ENCODE data around the gene PNPLA5. TPM values are rescaled to one million over a fixed set of nuclear protein-coding genes. Genes with fewer than 3 reads are reported as not detected.

PNPLA5 gene
- total and polyA plus RNA-seq, 11 donors: not detected

DNA sequence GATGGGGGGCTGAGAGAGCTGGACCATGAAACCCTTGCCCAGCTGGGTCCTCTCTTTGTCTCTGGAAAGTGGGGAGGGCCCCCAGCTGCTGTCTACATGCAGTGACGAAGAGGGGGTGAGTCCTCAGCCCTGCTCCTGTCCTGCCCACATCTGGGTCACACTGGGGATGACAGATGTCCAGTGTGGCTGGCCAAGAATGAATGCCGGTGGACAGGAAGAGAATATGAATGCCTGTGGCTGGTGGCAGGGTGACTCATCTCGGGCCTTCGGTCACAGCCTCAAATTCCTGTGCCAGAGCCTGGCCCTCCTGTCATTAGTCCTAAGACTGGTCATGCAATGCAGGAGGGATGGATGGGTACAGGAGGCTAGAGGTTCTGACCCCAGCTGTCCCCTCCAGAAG, 29.6 kb upstream of the PNPLA5 start:
- Histone ChIP-seq H3K36me3 (no peaks in the 10 kb centered on the region), H3K4me3 (no peak overlapping the region), H3K27me3 (peaks cover 0 to 33% (median 8%) of the 10 kb centered on the region in 9 donors), H3K9me3 (no peaks in the 10 kb centered on the region), H3K4me1 (peaks cover 0 to 14% (median 8%) of the 10 kb centered on the region in 12 donors), H3K27ac (no peak overlapping the region)
- ATAC-seq (no peak), DNase-seq (no peak)
- WGBS, 4 donors: 34 to 54% (median 38%) methylated on average over 3 to 4 of the region's 4 CpGs
- TF ChIP-seq, protein P1, sequence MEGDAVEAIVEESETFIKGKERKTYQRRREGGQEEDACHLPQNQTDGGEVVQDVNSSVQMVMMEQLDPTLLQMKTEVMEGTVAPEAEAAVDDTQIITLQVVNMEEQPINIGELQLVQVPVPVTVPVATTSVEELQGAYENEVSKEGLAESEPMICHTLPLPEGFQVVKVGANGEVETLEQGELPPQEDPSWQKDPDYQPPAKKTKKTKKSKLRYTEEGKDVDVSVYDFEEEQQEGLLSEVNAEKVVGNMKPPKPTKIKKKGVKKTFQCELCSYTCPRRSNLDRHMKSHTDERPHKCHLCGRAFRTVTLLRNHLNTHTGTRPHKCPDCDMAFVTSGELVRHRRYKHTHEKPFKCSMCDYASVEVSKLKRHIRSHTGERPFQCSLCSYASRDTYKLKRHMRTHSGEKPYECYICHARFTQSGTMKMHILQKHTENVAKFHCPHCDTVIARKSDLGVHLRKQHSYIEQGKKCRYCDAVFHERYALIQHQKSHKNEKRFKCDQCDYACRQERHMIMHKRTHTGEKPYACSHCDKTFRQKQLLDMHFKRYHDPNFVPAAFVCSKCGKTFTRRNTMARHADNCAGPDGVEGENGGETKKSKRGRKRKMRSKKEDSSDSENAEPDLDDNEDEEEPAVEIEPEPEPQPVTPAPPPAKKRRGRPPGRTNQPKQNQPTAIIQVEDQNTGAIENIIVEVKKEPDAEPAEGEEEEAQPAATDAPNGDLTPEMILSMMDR (IDR thresholded peaks at IDR 0.05): no peak
- TF ChIP-seq POLR2A (IDR thresholded peaks at IDR 0.05): no peak
- intact Hi-C loops (cut with DNase I): no loop called here

DNA sequence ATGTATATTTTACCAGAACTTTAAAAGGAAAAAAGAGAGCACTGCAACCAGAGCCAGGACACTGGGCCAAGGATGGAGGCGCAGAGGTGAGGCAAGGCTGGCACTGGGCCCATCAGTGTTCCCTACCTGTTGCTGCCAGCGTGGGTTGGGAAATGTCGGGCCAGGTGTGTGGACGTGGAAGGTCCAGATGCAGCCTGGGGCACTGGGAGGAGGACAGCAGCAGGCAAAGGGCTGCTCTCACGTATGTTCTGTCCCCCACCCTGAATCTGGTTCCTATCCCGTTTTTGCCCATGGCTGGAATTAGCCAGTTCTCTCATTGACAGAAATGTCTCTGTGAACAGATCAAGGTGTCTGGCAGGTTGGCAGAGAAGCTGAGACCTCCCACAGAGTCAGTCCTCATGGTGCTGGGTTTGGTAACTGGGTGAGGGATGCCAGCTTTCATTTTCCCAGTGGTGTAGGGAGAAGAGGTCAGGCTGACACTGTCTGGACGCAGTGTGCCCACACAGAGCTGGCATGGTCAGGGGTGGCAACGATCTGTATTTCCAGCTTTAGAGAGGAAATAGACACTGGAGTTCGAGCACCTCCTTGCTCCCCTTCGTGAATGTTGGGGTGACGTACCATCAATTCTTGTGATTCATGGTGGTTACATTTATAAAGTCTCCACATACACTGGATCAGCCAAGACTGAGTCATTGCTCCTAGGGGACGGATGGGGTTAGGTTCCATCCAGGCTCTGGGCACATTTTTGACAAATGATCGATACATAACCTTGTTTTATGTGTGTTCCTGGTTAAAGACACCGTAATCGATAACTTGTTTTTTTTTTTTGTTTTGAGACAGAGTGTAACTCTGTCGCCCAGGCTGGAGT, 27.5 kb upstream of the PNPLA5 start:
- peaks cover 0 to 31% (median 9%) of the 10 kb centered on the region in 9 donors for H3K27me3 ChIP-seq

DNA sequence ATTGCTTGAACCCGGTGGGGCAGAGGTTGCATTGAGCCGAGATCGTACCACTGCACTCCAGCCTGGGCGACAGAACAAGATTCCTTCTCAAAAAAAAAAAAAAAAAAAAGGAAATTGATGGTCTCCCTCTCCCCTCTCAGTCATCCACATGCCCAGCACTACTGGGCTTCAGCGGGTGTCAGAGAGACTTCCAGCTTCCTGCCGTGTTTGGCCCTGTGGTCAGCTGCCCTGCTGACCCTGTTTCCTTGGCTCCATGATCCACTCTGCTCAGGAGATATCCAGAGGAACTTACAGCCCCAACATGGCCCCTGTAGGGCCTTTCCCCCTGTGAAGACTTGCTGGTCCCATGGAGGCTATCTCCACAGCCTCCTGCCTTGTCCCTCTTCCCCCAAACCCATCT, 25.7 kb upstream of the PNPLA5 start:
- intact Hi-C loops (cut with DNase I): no loop called here
- ATAC-seq (no peak), DNase-seq (no peak)
- WGBS, 4 donors: 58 to 81% (median 77%) methylated on average over 6 of the region's 6 CpGs
- Histone ChIP-seq H3K4me1 (no peaks in the 10 kb centered on the region), H3K4me3 (no peak overlapping the region), H3K9me3 (no peaks in the 10 kb centered on the region), H3K36me3 (no peaks in the 10 kb centered on the region), H3K27ac (no peak overlapping the region), H3K27me3 (peaks cover 0 to 30% (median 5%) of the 10 kb centered on the region in 9 donors)
- no peak for TF ChIP-seq POLR2A (IDR thresholded peaks at IDR 0.05)
- TF ChIP-seq, protein P1 (IDR thresholded peaks at IDR 0.05): no peak

More for the DNA sequence above, 27.5 kb upstream of the PNPLA5 start:
- DNase-seq (peak in 1 of 5 donors; percentile 60), ATAC-seq (no peak)
- 80 to 83% (median 82%) methylated on average over 15 to 16 of the region's 16 CpGs for WGBS, 4 donors
- H3K4me1 ChIP-seq: peaks cover 0 to 13% (median 7%) of the 10 kb centered on the region in 12 donors
- H3K27ac ChIP-seq: no peak overlapping the region
- intact Hi-C loops (cut with DNase I): no loop called here
- H3K36me3 ChIP-seq: no peaks in the 10 kb centered on the region
- TF ChIP-seq, protein P1 (IDR thresholded peaks at IDR 0.05): no peak
- TF ChIP-seq POLR2A (IDR thresholded peaks at IDR 0.05): no peak
- H3K9me3 ChIP-seq: no peaks in the 10 kb centered on the region
- no peak overlapping the region for H3K4me3 ChIP-seq

DNA sequence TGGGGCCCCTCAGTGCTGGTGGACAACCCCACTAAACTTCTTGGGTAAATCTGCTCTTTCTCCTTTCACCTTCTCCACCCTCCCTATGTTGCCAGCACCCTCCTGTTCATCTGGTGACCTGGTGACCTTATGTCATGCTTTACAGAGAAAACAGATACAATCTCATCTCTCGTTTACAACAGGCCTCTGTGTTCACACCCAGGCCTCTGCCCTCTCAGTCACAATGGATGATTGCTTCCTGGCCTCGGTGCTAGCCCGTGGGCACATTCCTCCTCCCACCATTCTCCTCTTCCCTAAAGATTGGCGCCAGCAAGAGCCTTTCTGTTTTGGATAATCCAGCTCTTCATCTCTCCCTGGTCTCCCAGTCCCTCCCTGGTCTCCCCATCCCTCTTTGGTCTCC, 19.5 kb upstream of the PNPLA5 start:
- WGBS, 4 donors: 29 to 43% (median 37%) methylated on average over 4 of the region's 4 CpGs

More for the DNA sequence above, 19.5 kb upstream of the PNPLA5 start:
- intact Hi-C loops (cut with DNase I): no loop called here
- no peak for ATAC-seq
- H3K4me3 ChIP-seq: no peak overlapping the region
- no peaks in the 10 kb centered on the region for H3K9me3 ChIP-seq
- no peak for DNase-seq
- no peaks in the 10 kb centered on the region for H3K36me3 ChIP-seq
- peaks cover 0 to 19% (median 3%) of the 10 kb centered on the region in 9 donors for H3K27me3 ChIP-seq
- no peak for TF ChIP-seq POLR2A (IDR thresholded peaks at IDR 0.05)
- TF ChIP-seq, protein P1 (IDR thresholded peaks at IDR 0.05): no peak
- no peaks in the 10 kb centered on the region for H3K4me1 ChIP-seq
- H3K27ac ChIP-seq: no peak overlapping the region

Measured in heart left ventricle (tissue), 16 donors.